HG03066 (cell line): ENCODE measurements around the gene AMZ1.

ENCODE experiments used
- ATAC-seq: cut with Tn5 transposase; IDR thresholded peaks from one replicate; pipeline ENCODE4 v1.9.1; 2021; ENCODE audit warnings: low read depth; ENCODE audit not compliant: unreplicated experiment

AMZ1 gene

DNA sequence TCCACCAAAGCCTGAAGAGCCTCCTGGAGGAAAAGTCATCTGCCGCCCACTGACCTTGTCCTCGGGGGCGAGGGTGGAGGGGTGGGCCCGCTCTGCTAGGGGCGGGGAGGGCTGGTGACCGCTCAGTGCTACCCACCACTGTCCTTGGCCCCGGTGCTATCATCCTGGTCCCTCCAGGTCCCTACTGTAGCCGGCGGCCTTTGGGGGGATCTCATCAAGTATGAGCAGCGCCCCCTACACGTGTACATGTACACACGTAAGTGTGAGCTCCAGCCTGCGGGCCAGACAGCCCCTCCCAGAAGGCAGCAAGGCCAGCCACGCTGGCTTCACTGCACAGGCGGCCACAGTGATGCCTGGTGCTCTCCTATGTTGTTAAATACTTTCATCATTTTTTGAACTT is 36.7 kb upstream of the AMZ1 start:
- ATAC-seq = no peak

DNA sequence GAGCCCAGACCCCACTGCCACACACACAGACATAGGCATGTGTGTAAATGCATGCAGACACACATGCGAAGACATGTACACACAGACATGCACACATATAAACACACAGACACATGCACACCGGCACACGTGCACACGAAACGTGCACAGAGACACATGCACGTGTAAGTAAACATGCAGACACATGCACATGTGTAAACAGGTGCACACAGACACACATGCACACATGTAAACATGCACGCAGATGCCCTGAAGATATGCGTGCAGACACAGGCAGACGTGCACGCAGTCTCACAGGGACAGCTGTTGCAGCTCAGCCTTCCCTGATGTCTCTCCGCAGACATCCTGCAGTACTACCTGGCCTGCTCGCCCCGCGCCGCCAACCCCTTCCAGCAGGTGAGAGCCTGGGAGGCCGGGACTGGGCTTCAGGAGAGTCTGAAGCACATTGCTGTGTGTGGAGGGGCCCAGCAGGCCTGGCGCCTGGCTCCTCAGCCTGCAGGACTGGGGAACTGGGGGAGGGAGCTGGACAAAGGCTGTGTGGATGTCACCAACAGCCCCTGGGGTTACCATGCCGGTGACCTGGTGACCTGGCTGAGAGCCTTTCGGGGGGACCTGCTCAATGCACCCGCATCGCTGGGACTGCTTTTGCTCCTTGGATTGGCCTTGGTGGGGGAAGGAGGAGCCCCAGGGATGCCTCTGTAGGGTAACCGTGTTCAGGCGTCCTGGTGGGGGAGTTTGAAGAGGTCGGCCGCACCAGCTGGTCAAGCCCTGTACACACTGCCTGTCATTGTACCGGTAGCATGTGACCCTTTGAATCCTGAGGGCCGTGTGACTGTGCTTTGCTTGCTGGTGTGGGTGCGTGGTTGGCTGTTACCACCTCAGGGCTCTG is 35.9 kb upstream of the AMZ1 start:
- ATAC-seq = no peak

DNA sequence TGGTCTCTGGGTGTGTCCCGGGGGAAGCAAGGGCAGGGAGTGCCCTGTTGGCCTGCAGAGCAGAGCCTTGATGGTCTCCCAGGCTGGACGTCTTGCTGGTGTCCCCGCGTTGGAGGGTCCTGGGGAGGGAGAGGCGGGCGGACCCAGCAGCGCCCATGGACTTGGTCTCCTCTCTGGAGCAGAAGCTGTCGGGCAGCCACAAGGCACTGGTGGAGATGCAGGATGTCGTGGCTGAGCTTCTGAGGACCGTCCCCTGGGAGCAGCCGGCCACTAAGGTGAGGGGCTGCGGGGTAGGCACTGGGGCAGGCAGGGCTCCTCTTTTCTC is 35.3 kb upstream of the AMZ1 start:
- no peak for ATAC-seq

DNA sequence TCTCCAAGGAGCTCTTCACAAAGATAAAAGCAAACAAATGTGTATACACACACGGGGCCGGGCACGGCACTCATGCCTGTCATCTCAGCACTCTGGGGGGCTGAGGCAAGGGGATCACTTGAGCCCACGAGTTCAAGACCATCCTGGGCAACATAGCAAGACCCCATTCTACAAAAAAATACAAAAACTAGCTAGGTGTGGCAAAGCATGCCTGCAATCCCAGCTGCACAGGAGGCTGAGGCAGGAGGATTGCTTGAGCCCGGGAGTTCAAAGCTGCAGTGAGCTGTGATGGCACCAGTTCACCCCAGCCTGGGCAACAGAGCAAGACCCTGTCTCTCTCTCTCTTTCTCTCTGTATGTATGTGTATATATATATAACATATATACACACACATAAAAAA is 33.9 kb upstream of the AMZ1 start:
- ATAC-seq = no peak

DNA sequence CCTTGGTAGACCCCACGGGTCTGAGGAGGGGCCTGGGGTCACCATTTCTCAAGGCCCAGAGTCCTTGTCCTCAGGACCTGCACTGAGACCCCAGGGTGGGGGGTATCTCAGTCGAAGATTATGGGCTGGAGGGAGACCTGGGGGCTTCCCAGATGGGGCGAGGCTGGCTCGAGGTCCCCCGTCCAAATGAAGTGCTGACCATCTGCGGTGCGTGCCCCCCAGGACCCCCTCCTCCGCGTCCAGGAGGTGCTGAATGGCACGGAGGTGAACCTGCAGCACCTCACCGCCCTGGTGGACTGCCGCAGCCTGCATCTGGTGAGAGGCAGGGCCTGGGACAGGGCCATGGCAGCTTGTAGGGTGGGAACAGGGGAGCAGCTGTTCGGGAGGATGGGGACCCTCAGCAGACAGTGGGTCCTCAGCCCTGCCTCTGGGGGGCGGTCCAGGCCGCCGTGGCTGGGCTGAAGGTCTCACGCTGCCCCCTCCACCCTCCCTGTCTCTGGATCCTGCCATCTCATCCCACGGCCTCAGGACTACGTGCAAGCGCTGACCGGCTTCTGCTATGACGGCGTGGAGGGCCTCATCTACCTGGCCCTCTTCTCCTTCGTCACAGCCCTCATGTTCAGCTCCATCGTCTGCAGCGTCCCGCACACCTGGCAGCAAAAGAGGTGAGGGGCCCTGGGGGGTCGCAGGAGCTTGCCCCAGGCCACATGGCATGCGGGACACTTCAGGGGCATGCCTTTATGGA is 32.0 kb upstream of the AMZ1 start:
- ATAC-seq = no peak

DNA sequence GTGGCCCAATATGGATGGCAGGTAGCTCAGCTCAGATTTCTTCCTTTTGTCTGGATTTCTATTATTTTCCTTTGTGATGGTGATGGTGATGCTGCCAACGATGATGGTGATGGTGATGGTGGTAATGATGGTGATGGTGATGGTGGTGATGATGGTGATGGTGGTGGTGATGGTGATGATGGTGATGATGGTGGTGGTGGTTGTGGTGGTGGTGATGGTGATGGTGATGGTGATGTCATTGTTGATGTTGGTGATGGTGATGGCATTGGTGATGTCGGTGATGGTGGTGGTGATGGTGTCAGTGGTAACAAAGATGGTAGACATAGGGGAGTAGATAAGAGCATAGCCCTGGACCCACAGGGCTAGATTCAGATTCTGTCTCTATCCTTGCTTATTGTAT is 30.8 kb upstream of the AMZ1 start:
- ATAC-seq = no peak

DNA sequence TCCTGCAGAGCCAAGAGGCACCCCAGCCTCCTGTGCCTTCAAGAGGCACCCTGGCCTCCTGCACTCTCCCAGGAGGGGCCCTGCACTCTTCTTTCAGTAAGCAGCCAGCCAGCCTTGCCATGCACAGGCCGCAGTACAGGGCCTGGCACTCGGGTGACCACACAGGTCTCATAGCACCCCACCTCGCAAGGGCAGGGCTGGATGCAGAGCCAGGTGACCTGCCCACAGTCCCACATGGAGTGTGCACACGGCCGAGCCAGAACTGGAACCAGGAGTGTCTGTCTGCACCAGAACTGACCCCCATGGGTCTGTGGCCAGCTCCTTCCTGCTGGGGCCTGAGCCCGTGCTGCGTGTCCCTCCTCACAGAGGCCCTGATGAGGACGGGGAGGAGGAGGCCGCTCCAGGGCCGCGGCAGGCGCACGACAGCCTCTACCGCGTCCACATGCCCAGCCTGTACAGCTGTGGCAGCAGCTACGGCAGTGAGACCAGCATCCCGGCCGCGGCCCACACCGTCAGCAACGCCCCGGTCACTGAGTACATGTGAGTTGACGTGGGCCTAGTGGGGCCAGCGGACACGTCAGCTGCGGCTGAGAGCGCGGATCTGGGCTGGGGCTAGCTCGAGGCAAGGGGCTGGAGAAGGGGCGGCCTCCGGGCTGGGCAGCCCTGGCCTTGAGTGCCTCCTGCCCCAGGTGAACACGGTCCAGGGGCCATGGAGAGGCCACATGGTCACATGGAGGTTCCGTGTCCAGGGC is 29.9 kb upstream of the AMZ1 start:
- no peak for ATAC-seq

DNA sequence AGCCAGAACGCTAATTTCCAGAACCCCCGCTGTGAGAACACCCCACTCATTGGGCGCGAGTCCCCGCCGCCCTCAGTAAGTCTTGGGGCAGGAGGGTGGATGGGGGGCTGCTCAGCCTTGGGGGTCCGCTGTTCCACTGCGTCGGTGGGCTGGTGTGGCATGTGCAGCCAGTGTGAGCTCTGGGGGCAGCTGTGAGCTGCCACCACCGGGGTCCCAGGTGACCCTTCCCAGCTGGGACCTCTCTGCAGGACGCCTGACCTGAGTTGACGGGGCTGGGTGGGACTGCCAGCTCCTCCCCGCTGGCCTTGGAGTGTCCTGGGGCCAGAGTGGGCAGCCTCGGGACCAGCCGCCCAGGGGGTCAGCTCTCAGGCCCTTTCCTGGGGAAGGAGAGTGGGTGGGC is 29.1 kb upstream of the AMZ1 start:
- ATAC-seq = no peak

DNA sequence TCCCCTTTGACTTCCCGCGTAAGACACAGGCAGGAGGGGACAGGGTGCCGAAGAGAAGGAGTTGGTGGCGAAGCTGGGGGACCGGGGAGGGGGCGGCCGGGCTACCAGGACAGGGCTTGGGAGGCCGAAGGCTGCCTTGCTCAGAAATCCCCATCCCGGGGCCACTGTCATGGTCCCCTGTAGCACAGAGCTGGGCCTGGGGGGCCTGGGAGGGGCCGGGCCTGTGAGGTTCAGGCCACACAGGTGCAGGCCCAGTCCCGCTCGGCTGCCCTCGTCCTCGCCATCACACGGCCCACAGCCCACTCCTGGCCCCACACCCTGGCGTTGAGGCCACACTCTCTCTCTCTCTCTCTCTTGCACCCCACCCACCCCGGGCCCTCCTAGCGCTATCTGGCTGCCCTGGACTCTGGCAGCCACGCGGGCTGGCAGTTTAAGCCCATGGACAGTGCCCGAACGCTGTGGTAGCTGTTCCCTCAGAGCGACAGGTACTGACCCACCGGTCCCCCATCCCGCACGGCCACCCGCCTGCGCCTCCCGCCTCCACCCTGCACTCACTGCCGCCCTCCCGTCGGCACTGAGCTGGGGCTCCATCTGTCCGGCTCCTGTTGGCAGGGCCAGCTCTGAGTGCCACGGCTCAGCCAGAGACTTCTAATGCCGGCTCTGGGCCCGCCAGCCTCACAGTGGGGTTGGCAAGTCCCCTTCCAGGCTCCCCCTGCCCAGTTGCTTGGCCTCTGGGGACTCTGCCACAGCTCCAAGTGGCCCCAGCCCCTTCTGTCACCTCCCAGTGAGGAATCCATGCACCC is 28.2 kb upstream of the AMZ1 start:
- ATAC-seq = no peak

DNA sequence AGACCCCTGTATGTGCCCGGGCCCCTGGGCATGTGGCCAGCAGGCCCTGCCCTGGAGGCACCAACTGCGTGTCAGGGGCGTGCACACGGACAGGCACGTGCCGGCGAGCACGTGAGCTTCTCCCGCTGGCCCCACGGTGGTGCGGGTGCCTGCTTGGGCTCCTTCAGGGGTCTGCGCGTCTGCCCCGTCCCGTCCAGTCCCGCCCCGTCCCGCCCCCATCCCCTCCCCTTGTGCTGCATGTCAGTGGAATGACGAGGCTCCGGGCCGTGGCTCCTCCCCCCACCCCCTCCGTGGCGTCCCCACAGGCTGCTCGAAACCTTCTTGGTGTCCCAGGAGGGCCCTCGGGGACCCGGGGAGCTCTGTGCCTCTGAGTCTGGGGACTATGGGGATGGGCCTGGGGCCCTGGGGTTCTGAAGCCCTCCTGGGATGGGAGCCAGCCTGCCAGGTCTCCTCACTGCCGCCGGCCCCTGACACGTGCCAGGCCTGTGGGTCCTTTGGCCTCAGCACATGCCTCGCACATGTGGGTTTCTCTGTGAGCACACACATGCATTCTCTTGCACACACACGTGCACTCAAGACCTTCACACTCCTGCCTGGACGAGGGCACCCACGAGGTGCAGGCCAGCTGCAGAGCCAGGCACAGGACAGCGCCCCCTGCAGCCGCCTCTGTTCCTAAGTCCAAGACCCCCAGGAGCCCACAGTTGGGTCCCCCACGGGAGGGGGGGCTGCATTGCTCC is 27.5 kb upstream of the AMZ1 start:
- ATAC-seq = no peak

DNA sequence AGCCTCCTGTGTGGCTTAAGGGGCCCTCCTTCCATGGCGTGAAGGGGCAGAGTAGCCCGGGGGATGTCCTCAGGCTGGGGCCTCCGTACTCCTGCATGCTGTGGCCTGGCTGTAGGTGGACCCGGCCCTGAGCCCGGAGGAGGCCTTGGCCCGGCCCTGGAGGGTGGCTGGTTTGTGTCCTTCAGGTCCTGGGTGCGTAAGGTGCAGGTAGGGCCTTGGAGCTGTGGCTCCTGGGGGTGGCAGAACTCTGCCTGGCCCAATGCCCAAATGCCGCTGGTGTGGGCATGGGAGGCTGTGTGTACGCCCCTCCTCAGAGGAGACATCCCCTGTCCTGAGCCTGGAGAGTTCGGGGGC is 26.9 kb upstream of the AMZ1 start:
- ATAC-seq = no peak

DNA sequence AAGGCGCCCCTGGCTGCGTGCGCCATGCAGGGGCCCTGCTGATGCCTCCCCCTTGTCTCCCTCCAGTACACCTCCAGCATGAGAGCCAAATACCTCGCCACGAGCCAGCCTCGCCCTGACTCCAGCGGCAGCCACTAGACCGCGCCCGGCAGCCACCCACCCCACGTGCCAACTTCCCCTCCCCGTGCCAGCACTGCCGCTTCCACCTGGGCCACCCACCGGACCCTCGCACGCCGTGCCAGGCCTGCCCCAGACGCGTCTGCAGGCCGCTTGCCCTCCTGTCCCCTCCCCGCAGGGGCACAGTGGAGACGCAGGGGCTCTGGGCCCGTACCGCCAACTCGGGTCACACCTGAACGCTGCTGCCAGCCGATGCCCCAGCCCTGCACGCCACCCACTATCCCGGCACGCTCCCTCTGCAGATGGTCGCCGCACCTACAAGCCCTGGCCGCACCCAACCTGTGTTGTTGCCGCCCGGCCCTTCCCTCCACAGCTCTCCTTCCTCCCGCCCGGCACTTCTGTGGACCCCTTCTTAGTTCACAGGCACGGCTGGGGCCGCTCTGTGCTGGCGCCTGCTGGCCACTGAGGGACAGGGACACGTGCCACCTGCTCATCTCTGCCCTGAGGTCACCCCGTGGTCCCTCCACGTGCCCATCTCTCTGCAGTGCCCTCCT is 26.3 kb upstream of the AMZ1 start:
- no peak for ATAC-seq

DNA sequence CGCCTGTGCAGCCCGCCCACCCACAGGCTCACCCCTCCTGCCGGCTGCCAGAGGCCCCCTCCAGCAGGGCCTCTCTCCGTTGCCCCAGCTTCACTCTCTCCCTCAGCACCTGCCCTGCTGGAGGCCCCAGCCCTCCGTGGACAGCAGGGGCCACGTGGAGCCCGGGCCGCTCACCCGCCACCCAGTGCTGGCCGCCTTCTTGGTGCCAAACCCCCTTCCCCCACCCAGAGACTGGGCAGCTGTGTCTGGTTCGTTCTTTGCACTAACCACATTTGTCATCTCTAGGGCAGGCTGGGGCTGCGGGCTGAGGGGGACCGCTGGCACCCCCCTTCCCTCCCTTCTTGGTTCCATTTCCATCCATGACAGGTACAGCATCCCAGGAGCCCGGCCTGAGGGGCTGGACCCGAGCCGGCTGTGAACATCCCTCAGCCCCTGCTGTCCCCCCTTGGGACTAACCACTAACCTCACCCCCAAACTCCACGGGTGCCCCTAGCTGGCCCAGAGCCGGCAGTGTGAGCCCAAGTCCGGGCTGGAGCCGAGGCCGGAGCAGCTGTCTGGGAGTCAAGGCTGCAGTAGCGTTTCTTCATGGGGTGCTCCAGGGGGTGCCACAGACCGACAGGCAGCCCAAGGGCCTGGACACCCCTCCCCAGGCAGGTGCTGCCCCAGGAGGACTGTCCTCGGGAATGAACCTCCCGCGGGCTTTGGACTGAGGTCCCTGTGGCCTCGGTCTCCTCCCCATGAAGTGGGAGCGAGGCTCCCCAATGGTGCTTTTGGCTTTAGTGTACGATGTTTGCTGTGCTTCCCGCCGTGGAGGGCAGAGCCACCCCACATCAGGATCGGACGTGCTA is 25.5 kb upstream of the AMZ1 start:
- ATAC-seq = no peak

DNA sequence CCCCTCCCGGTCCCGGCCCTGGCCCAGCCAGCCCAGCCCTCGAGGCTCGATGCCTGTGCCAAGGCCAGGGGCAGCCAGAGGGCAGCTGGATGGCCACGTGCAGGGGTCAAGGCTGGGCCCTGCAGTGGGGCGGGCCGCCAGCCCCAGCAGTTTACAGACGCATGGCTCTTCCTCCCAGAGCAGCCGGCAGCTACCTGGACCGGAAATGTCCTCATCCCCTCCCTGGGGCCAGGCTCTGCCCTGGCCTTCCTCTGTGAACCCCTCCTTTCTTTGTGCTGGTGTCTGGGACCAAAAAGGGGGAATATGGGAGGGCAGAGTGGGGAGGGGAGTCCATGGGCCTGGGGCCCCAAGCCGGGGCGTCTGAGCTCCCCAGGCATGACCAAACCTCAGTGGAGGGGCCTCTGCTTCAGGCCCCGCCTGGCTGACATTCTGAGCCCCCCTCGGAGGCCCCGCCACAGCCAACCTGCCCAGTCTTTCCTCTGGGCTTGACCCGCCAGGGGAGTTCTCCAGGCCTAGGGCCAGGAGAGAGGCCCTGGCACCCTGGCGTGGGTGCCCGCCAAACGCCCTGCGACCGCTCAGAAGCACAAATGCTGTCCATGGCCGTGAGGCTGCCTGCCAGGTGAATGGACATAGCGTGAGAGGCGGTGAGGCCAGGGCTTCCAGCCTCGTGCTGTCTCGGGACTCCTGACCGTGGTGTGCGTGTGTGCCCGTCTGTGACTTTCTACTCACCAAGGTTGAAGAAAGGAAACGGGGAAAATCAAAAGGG is 24.7 kb upstream of the AMZ1 start:
- no peak for ATAC-seq

DNA sequence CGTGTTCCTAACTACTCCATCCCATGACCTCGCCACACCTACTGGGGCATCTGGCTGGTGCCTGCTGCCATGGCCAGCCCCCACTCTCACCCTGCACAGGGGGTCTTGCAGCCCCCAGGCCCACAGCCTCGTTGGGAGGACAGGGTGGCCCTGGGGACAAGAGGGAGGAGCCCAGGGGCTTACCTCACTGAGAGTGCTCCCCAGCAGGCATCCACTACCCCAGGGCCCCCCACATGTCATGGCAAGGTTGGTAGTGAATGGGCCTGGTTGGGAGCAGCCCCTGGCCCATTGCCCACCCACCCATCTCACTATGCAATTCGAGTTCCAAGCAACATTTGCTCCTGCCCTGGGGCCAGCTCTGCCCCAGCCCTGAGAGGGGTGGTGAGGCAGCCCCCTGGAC is 24.0 kb upstream of the AMZ1 start:
- ATAC-seq = no peak

DNA sequence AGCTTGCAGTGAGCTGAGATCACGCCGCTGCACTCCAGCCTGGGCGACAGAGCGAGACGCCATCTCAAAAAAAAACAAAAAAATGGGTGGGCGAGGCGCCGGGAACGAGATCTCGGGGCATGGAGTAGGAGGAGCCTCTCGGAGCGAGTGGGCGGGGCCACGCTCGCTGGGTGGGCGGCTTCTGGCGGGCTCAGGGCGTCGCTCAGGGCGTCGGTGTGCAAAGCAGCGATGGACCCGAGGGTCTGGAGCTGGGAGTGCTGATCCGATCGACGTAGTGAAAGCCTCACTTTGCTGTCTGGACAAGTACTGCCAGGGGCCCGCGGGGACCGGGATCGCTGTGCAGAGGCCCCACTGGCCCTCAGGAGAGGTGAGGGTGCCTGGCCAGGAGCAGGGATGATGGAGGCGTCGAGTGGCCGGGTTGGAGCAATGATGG is 22.6 kb upstream of the AMZ1 start:
- no peak for ATAC-seq

DNA sequence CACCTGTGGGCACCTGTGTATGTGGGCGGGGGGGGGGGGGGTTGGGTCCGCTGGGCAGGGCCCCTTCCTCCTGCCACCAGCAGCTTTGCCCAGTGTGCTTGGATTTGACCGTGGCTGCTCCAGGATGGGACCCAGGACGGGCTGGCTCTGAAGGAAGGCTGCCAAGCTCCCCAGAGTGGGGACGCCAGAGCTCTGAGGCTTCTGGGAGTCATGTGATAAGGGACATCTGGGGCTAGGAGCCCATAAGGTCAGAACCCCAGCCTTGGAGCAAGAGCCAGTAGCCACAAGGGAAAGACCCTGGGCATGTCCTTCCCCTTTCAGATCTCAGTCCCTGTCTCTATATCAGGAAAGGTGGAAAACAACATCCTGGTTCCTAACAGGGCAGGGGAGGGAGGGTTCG is 21.8 kb upstream of the AMZ1 start:
- ATAC-seq = no peak
